ENCODE results near the gene MYH15. TPM values are rescaled to one million over a fixed set of nuclear protein-coding genes. Genes with fewer than 3 reads are reported as not detected.

The MYH15 gene
- total and polyA plus RNA-seq, 2 of the 8 experiments (the other 6 are each of a cell fraction or from before 2014, with no cell fraction given), result under 0.01 TPM; not detected in 1

DNA sequence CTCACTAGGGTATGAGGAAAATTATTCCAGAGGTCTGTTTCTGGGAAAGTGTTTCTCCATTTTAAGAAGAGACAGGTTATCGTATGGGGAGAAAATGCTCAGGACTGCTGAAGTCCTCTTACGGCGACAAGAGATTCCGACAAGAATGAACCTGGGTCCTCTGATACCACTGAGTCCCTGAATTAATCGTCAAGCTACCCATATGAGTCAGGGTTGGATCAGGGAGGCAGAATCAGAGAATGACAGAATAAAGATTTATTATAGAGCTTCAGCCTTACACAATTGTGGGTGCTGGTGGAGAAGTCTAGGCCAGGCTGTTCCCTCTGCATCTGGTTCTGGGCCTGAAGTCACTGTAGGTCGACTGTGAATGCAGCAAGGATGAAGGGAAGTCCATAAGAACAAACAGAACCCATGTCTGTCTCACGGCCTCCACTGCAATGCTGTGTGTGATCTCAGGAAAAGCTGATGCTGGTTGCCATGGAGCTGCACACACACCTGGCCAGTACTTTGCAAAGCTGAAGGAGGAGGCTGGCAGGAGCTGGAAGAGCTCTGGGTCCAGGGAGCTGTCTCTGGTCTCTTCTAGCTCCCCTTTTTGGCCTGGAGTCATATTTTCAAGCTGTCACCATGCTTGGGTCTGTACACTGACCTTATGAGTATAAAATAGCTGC lies 130.1 kb downstream of the MYH15 start:
- Histone ChIP-seq H3K9me3 (ENCODE audit: insufficient read depth in 2 of 2, low read depth in 1 of 2, low read length in 1 of 2) (no peaks in the 10 kb centered on the region), H3K79me1 (ENCODE audit: low read depth, low read length) (no peaks in the 10 kb centered on the region), H2BK20ac (ENCODE audit: low read length) (no peak overlapping the region), H3K4me1 (replicated peaks in 1 of 4; ENCODE audit: control insufficient read depth in 3 of 4, insufficient read depth in 4 of 4, low read length in 3 of 4) (peaks cover 2 to 10% (median 5%) of the 10 kb centered on the region in 4 experiments; a peak in 4 of 7 replicates), H3K79me2 (ENCODE audit: control insufficient read depth in 1 of 2, insufficient read depth in 2 of 2, low read length in 2 of 2) (no peaks in the 10 kb centered on the region), H3K23ac (ENCODE audit: insufficient read length) (no peak overlapping the region), H3K4me2 (ENCODE audit: insufficient read depth in 1 of 2, low read depth in 2 of 2, low read length in 2 of 2) (no peak overlapping the region), H4K20me1 (replicated peaks in 1 of 2; ENCODE audit: control insufficient read depth in 1 of 2, insufficient read depth in 2 of 2, low read length in 2 of 2) (no peaks in the 10 kb centered on the region), H2BK12ac (ENCODE audit: low read depth, low read length) (no peak overlapping the region), H3K23me2 (ENCODE audit: low read depth, low read length) (no peaks in the 10 kb centered on the region), H4K5ac (ENCODE audit: insufficient read length, low read depth, low read length) (no peak overlapping the region), H3K27ac (ENCODE audit: low read depth, low read length) (no peak overlapping the region), H3K18ac (ENCODE audit: extremely low read depth, low read length) (no peak overlapping the region), H2BK5ac (ENCODE audit: low read depth, low read length) (no peak overlapping the region), H2AK5ac (ENCODE audit: low read depth, low read length) (no peak overlapping the region), H2BK120ac (replicated peaks; ENCODE audit: low read depth, low read length) (no peak overlapping the region), H3K9ac (replicated peaks in 1 of 4; ENCODE audit: extremely low read depth in 1 of 4, low read depth in 3 of 4, low read length in 3 of 4) (no peak overlapping the region), H3K27me3 (replicated peaks in 1 of 4; ENCODE audit: control insufficient read depth in 3 of 4, extremely low read depth in 1 of 4, insufficient read depth in 3 of 4, low read length in 3 of 4) (no peaks in the 10 kb centered on the region), H4K91ac (replicated peaks; ENCODE audit: insufficient read length, low read length) (no peak overlapping the region), H3K4ac (replicated peaks; ENCODE audit: insufficient read length, low read depth, low read length) (no peak overlapping the region), H3K56ac (replicated peaks; ENCODE audit: insufficient read length, low read depth, low read length) (no peak overlapping the region), H2AFZ (ENCODE audit: low read length) (no peak overlapping the region), H2BK15ac (ENCODE audit: low read length) (no peak overlapping the region), H3K4me3 (ENCODE audit: extremely low read depth in 1 of 4, insufficient read depth in 2 of 4, low read depth in 3 of 4, low read length in 4 of 4) (no peak overlapping the region), H3K14ac (ENCODE audit: insufficient read length) (no peak overlapping the region), H3K36me3 (ENCODE audit: control insufficient read depth in 2 of 4, insufficient read depth in 4 of 4, low read length in 3 of 4) (no peaks in the 10 kb centered on the region), H4K8ac (ENCODE audit: extremely low read depth, insufficient read depth, low read length) (no peak overlapping the region)
- 92% methylated on average over 7 of the region's 7 CpGs; no CpG with 5 or more reads in 1 of the 2 experiments for WGBS, 2 experiments (ENCODE audit: extremely low coverage in 1 of 2, insufficient coverage in 1 of 2, insufficient read length in 1 of 2, insufficient replicate concordance in 2 of 2, low coverage in 1 of 2, low lambda C conversion rate in 2 of 2, missing lambda C conversion rate in 1 of 2)
- no peak for FAIRE-seq
- no peak for DNase-seq (ENCODE audit: low read depth in 1 of 2, low spot score in 2 of 2)
- CTCF ChIA-PET (ENCODE audit: partially characterized antibody), result interaction anchor here (0.9 to 1.0 kb wide), 2 partner anchors 227 to 394 kb away, joined by 3 read pairs; no protein-coding TSS in a partner anchor
- POLR2A ChIA-PET (ENCODE audit: partially characterized antibody), result no interaction called here
- TF ChIP-seq, protein P1, sequence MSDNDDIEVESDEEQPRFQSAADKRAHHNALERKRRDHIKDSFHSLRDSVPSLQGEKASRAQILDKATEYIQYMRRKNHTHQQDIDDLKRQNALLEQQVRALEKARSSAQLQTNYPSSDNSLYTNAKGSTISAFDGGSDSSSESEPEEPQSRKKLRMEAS (IDR thresholded peaks at IDR 0.05), result no peak
- TF ChIP-seq TAF1 (IDR thresholded peaks at IDR 0.05; ENCODE audit: low read depth, low read length) (no peak), EZH2 (IDR thresholded peaks at IDR 0.05; ENCODE audit: low read depth, low read length, severe bottlenecking) (no peak), SAP30 (IDR thresholded peaks at IDR 0.05; ENCODE audit: insufficient read depth, insufficient replicate concordance, low read length) (no peak), HDAC2 (IDR thresholded peaks at IDR 0.05; ENCODE audit: borderline replicate concordance in 1 of 2, low read depth in 2 of 2, low read length in 2 of 2) (no peak), KDM5A (IDR thresholded peaks at IDR 0.05; ENCODE audit: low read length) (no peak), TBP (IDR thresholded peaks at IDR 0.05; ENCODE audit: low read depth, low read length) (no peak), SUZ12 (IDR thresholded peaks at IDR 0.05; ENCODE audit: low read length) (no peak), RFX5 (IDR thresholded peaks at IDR 0.05; ENCODE audit: borderline replicate concordance, low read depth, low read length) (no peak)
- TF ChIP-seq, protein P2, sequence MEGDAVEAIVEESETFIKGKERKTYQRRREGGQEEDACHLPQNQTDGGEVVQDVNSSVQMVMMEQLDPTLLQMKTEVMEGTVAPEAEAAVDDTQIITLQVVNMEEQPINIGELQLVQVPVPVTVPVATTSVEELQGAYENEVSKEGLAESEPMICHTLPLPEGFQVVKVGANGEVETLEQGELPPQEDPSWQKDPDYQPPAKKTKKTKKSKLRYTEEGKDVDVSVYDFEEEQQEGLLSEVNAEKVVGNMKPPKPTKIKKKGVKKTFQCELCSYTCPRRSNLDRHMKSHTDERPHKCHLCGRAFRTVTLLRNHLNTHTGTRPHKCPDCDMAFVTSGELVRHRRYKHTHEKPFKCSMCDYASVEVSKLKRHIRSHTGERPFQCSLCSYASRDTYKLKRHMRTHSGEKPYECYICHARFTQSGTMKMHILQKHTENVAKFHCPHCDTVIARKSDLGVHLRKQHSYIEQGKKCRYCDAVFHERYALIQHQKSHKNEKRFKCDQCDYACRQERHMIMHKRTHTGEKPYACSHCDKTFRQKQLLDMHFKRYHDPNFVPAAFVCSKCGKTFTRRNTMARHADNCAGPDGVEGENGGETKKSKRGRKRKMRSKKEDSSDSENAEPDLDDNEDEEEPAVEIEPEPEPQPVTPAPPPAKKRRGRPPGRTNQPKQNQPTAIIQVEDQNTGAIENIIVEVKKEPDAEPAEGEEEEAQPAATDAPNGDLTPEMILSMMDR (IDR thresholded peaks at IDR 0.05; ENCODE audit: control extremely low read depth in 1 of 3, insufficient read depth in 1 of 3, low read depth in 1 of 3, low read length in 3 of 3), result no peak
